Tibial nerve (tissue), 4 donors: Measurements from ENCODE around the gene SLC2A4RG. TPM values are rescaled to one million over a fixed set of nuclear protein-coding genes. Genes with fewer than 3 reads are reported as not detected.

ENCODE experiments used
- DNase-seq, 2 donors: peaks; one replicate each; pipeline ENCODE4 v3.0.0-alpha.2; 2019; ENCODE audit warnings: low spot score in 2 of 2
- H3K27ac ChIP-seq, 4 donors: fragments of 200-600 bp; sonication (generic) in 3 of 4; one replicate each; pipeline ENCODE4 v1.5.1; 2017 to 2019; ENCODE audit warnings: mild to moderate bottlenecking in 1 of 4
- H3K27me3 ChIP-seq, 2 donors: fragments of 200-600 bp; sonication (generic) in 1 of 2; one replicate each; pipeline versions ENCODE4 v1.5.1 to v1.6.0; 2017 to 2019
- H3K36me3 ChIP-seq, 3 donors: fragments of 200-600 bp; sonication (generic); one replicate each; pipeline ENCODE4 v1.5.1; 2018 to 2019
- H3K4me1 ChIP-seq, 4 donors: fragments of 200-600 bp; sonication (generic) in 3 of 4; one replicate each; pipeline ENCODE4 v1.5.1; 2017 to 2019
- H3K4me3 ChIP-seq, 4 donors: fragments of 200-600 bp; sonication (generic) in 3 of 4; one replicate each; pipeline ENCODE4 v1.5.1; 2017 to 2019; ENCODE audit warnings: mild to moderate bottlenecking in 1 of 4, moderate library complexity in 1 of 4
- H3K9me3 ChIP-seq, 4 donors: fragments of 200-600 bp; sonication (generic) in 3 of 4; one replicate each; pipeline ENCODE4 v1.5.1; 2017 to 2019
- EP300 ChIP-seq, 2 donors: sonication (generic); formaldehyde crosslinking; IDR thresholded peaks; one replicate each; pipeline ENCODE4 v1.6.1; 2017; ENCODE audit warnings: antibody characterized with exemption in 2 of 2, mild to moderate bottlenecking in 1 of 2
- POLR2A ChIP-seq, 2 donors: fragments of 450-650 bp; IDR thresholded peaks; one replicate each; pipeline ENCODE4 v1.6.1; 2017; ENCODE audit warnings: antibody characterized with exemption in 2 of 2, mild to moderate bottlenecking in 2 of 2, moderate library complexity in 2 of 2
- WGBS, 2 donors: methylation state at CpG; one replicate each; pipeline ENCODE4 v1.1.5; 2018; 5-methylcytosine and 5-hydroxymethylcytosine counted together
- total RNA-seq, 4 donors: library from RNA; depleted of rRNA; stranded (reverse); fragments of >200 nt; gene quantifications; one replicate each; pipeline ENCODE4 v1.1.0, GENCODE V29; 2016
- TF ChIP-seq, protein P1 (sequence below), 5 experiments: fragments of 200-600 bp in 3 of 5; fragments of 450-650 bp in 2 of 5; sonication (generic) in 3 of 5; IDR thresholded peaks; one replicate each; pipeline ENCODE4 v1.5.1; 2016 to 2019; ENCODE audit warnings: antibody characterized with exemption in 5 of 5, mild to moderate bottlenecking in 3 of 5, moderate library complexity in 2 of 5

Gene SLC2A4RG
- total RNA-seq, 4 donors from 2014 or later: 71.5 to 126 (median 72.5) TPM

DNA sequence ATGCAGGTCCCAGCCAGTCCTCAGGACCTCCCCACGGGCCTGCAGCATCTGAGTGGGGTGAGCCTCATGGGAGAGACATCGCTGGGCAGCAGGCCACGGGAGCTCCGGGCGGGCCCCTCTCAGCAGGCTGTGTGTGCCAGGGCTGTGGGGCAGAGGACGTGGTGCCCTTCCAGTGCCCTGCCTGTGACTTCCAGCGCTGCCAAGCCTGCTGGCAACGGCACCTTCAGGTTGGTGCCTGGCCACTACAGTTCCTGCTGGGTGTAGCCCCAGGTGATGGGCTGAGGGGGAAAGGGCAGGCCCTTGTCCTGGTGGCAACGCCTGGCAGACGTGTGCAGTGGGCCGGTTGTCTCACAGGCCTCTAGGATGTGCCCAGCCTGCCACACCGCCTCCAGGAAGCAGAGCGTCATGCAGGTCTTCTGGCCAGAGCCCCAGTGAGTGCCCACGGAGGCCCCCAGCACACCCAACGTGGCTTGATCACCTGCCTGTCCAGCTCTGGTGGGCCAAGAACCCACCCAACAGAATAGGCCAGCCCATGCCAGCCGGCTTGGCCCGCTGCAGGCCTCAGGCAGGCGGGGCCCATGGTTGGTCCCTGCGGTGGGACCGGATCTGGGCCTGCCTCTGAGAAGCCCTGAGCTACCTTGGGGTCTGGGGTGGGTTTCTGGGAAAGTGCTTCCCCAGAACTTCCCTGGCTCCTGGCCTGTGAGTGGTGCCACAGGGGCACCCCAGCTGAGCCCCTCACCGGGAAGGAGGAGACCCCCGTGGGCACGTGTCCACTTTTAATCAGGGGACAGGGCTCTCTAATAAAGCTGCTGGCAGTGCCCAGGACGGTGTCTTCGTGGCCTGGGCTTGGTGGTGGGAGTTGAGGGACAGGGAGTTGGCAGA lies 43.9 kb upstream of the SLC2A4RG start:
- Histone ChIP-seq H3K4me3 (no peak overlapping the region), H3K27ac (peak overlapping the region in 2 of 4 donors; percentile 43 to 46), H3K27me3 (no peaks in the 10 kb centered on the region), H3K9me3 (no peaks in the 10 kb centered on the region), H3K4me1 (peaks cover 0 to 73% (median 28%) of the 10 kb centered on the region in 4 donors), H3K36me3 (peaks cover 0 to 72% (median 2%) of the 10 kb centered on the region in 3 donors)
- DNase-seq: no peak
- 75 to 78% methylated on average over 14 to 18 of the region's 25 CpGs for WGBS, 2 donors
- TF ChIP-seq POLR2A (IDR thresholded peaks at IDR 0.05): no peak
- TF ChIP-seq EP300 (IDR thresholded peaks at IDR 0.05): no peak
- TF ChIP-seq, protein P1, sequence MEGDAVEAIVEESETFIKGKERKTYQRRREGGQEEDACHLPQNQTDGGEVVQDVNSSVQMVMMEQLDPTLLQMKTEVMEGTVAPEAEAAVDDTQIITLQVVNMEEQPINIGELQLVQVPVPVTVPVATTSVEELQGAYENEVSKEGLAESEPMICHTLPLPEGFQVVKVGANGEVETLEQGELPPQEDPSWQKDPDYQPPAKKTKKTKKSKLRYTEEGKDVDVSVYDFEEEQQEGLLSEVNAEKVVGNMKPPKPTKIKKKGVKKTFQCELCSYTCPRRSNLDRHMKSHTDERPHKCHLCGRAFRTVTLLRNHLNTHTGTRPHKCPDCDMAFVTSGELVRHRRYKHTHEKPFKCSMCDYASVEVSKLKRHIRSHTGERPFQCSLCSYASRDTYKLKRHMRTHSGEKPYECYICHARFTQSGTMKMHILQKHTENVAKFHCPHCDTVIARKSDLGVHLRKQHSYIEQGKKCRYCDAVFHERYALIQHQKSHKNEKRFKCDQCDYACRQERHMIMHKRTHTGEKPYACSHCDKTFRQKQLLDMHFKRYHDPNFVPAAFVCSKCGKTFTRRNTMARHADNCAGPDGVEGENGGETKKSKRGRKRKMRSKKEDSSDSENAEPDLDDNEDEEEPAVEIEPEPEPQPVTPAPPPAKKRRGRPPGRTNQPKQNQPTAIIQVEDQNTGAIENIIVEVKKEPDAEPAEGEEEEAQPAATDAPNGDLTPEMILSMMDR (IDR thresholded peaks at IDR 0.05): no peak

DNA sequence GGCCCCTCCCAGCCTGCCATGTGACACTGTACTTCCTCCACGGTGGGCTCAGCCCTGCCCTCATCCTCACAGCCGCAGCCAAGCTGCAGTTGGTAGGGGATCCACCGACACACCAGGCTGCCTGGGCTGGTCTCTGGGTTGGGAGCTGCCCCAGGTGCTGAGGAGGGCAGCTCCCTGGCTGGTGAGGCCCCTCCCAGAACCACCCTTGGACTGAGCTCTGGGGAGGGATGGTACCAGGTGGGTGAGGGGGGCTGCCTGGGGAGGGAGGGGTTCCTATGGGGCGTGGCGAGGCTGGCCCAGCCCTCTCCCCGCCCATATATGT lies 43.3 kb upstream of the SLC2A4RG start:
- Histone ChIP-seq H3K36me3 (peaks cover 0 to 72% (median 2%) of the 10 kb centered on the region in 3 donors), H3K4me3 (peak overlapping the region in 1 of 4 donors; percentile 43), H3K4me1 (peaks cover 0 to 67% (median 28%) of the 10 kb centered on the region in 4 donors), H3K9me3 (no peaks in the 10 kb centered on the region), H3K27me3 (no peaks in the 10 kb centered on the region), H3K27ac (peak overlapping the region in 1 of 4 donors; percentile 46)
- WGBS, 2 donors: 0 to 23% methylated on average over 1 to 3 of the region's 6 CpGs
- TF ChIP-seq POLR2A (IDR thresholded peaks at IDR 0.05) (no peak), EP300 (IDR thresholded peaks at IDR 0.05) (no peak)
- TF ChIP-seq, protein P1 (IDR thresholded peaks at IDR 0.05): no peak
- DNase-seq: no peak

DNA sequence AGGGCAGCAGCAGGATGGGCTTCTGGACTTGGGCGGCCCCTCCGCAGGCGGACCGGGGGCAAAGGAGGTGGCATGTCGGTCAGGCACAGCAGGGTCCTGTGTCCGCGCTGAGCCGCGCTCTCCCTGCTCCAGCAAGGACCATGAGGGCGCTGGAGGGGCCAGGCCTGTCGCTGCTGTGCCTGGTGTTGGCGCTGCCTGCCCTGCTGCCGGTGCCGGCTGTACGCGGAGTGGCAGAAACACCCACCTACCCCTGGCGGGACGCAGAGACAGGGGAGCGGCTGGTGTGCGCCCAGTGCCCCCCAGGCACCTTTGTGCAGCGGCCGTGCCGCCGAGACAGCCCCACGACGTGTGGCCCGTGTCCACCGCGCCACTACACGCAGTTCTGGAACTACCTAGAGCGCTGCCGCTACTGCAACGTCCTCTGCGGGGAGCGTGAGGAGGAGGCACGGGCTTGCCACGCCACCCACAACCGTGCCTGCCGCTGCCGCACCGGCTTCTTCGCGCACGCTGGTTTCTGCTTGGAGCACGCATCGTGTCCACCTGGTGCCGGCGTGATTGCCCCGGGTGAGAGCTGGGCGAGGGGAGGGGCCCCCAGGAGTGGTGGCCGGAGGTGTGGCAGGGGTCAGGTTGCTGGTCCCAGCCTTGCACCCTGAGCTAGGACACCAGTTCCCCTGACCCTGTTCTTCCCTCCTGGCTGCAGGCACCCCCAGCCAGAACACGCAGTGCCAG lies 42.8 kb upstream of the SLC2A4RG start, which contains the start of gene TNFRSF6B:
TNFRSF6B (plus strand) TSS at position 25 of the 729 bp plus-strand sequence; CDS start at position 141, 116 bp downstream.
- peak within 1 kb of the TSS in 2 of 4 donors; percentile 7 to 43 for H3K4me3 ChIP-seq
- H3K36me3 ChIP-seq: peaks cover 0 to 73% (median 2%) of the 10 kb centered on the region in 3 donors
- H3K27me3 ChIP-seq: no peaks in the 10 kb centered on the region
- DNase-seq: no peak
- TF ChIP-seq, protein P1 (IDR thresholded peaks at IDR 0.05): no peak
- no peak for TF ChIP-seq EP300 (IDR thresholded peaks at IDR 0.05)
- no peak for TF ChIP-seq POLR2A (IDR thresholded peaks at IDR 0.05)
- peak within 1 kb of the TSS in 3 of 4 donors; percentile 19 to 46 (median 43) for H3K27ac ChIP-seq
- 25% methylated on average over 22 of the region's 52 CpGs; no CpG with 5 or more reads in 1 of the 2 donors for WGBS, 2 donors
- no peaks in the 10 kb centered on the region for H3K9me3 ChIP-seq
- peaks cover 0 to 65% (median 28%) of the 10 kb centered on the region in 4 donors for H3K4me1 ChIP-seq

DNA sequence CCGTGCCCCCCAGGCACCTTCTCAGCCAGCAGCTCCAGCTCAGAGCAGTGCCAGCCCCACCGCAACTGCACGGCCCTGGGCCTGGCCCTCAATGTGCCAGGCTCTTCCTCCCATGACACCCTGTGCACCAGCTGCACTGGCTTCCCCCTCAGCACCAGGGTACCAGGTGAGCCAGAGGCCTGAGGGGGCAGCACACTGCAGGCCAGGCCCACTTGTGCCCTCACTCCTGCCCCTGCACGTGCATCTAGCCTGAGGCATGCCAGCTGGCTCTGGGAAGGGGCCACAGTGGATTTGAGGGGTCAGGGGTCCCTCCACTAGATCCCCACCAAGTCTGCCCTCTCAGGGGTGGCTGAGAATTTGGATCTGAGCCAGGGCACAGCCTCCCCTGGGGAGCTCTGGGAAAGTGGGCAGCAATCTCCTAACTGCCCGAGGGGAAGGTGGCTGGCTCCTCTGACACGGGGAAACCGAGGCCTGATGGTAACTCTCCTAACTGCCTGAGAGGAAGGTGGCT lies 42.2 kb upstream of the SLC2A4RG start:
- Histone ChIP-seq H3K9me3 (no peaks in the 10 kb centered on the region), H3K4me1 (peaks cover 0 to 59% (median 28%) of the 10 kb centered on the region in 4 donors), H3K27ac (peak overlapping the region in 3 of 4 donors; percentile 4 to 46 (median 19)), H3K4me3 (peak overlapping the region in 1 of 4 donors; percentile 43), H3K36me3 (peaks cover 0 to 72% (median 2%) of the 10 kb centered on the region in 3 donors), H3K27me3 (no peaks in the 10 kb centered on the region)
- 48 to 51% methylated on average over 5 to 7 of the region's 7 CpGs for WGBS, 2 donors
- TF ChIP-seq EP300 (IDR thresholded peaks at IDR 0.05): no peak
- TF ChIP-seq, protein P1 (IDR thresholded peaks at IDR 0.05): no peak
- no peak for TF ChIP-seq POLR2A (IDR thresholded peaks at IDR 0.05)
- DNase-seq: no peak
